K562 (cell line): ENCODE data around the gene POU1F1. TPM values are rescaled to one million over a fixed set of nuclear protein-coding genes. Genes with fewer than 3 reads are reported as not detected.

Experiments
- ATAC-seq: fragments of 200-7000 bp; cut with Tn5 transposase; 3 replicates; pipeline ENCODE4 v1.9.1; 2020; ENCODE audit warnings: moderate library complexity
- BruUV-seq: library from RNA; stranded (reverse); fragments of 400-500 nt; replicated peaks from 2 replicates; lab custom pipeline; 2021; lab: Mats Ljungman, UMichigan
- CTCF ChIA-PET: fragments of 300-600 bp; formaldehyde crosslinking; extraction: SDS; loops from one replicate; lab custom pipeline; 2021; ENCODE audit warnings: low intra/inter-chr PET ratio; lab: Yijun Ruan, JAX
- POLR2A ChIA-PET: fragments of 300-600, 350-650 bp; sonication (Branson Sonifier 250); formaldehyde crosslinking; extraction: SDS; loops from one replicate; lab custom pipeline; 2021; ENCODE audit warnings: antibody characterized with exemption, inconsistent platforms; lab: Yijun Ruan, JAX
- DNase-seq, 4 experiments: peaks; one replicate each; pipeline versions ENCODE4 v3.0.0 to v3.0.0-alpha.2; 2011 to 2018; ENCODE audit warnings: low spot score in 3 of 4, mixed read lengths in 3 of 4; ENCODE audit errors: extremely low read depth in 1 of 4
- FAIRE-seq: peaks from 2 replicates; lab custom pipeline; 2011; peaks lifted over from hg19 to GRCh38; lab: Jason Lieb, UNC
- H2AFZ ChIP-seq: 2 replicates; pipeline ENCODE4 v1.6.0; 2011; ENCODE audit warnings: low read depth, low read length, control low read depth, inconsistent platforms
- H3K27ac ChIP-seq: fragments of 200-600 bp; 3 replicates; pipeline ENCODE4 v1.8.0; 2011; ENCODE audit warnings: low read depth, mild to moderate bottlenecking, control low read depth, inconsistent platforms, low read length, moderate library complexity, mixed read lengths; ENCODE audit errors: extremely low read depth
- H3K27me3 ChIP-seq, 2 experiments: fragments of 300-600 bp in 1 of 2; 2 replicates in 1 of 2; 3 replicates in 1 of 2; pipeline versions ENCODE4 v1.6.0 to v1.8.0; 2011; ENCODE audit warnings: inconsistent platforms in 2 of 2, low read length in 2 of 2, mild to moderate bottlenecking in 1 of 2, mixed read lengths in 1 of 2, moderate library complexity in 1 of 2; ENCODE audit not compliant: control insufficient read depth in 2 of 2, insufficient read depth in 2 of 2
- H3K36me3 ChIP-seq: fragments of 300-600 bp; 3 replicates; pipeline ENCODE4 v1.8.0; 2011; ENCODE audit warnings: mild to moderate bottlenecking, low read length, inconsistent platforms; ENCODE audit not compliant: control insufficient read depth, insufficient read depth
- H3K4me1 ChIP-seq, 2 experiments: fragments of 200-600 bp in 1 of 2; replicated peaks in 1 of 2; 2 replicates in 1 of 2; 3 replicates in 1 of 2; pipeline versions ENCODE4 v1.5.1 to v1.8.0; 2011; ENCODE audit warnings: inconsistent platforms in 2 of 2, low read length in 2 of 2, mild to moderate bottlenecking in 1 of 2, mixed read lengths in 1 of 2, moderate library complexity in 1 of 2; ENCODE audit not compliant: control insufficient read depth in 2 of 2, insufficient read depth in 2 of 2
- H3K4me2 ChIP-seq: 2 replicates; pipeline ENCODE4 v1.6.1; 2011; ENCODE audit warnings: low read length, control low read depth, inconsistent platforms, mixed read lengths; ENCODE audit not compliant: insufficient read depth
- H3K4me3 ChIP-seq: fragments of 200-600 bp; sonication (generic), shearing (Covaris generic); 2 replicates; pipeline ENCODE4 v1.5.1; 2016; ENCODE audit warnings: control low read depth, inconsistent platforms
- H3K79me2 ChIP-seq: fragments of 200-600 bp; 3 replicates; pipeline ENCODE4 v1.8.0; 2011; ENCODE audit warnings: low read length, inconsistent platforms; ENCODE audit not compliant: control insufficient read depth, insufficient read depth
- H3K9ac ChIP-seq, 2 experiments: 2 replicates each; pipeline versions ENCODE4 v1.6.0 to v1.6.1; 2011; ENCODE audit warnings: low read depth in 2 of 2, low read length in 2 of 2, control low read depth in 1 of 2, inconsistent platforms in 1 of 2, mild to moderate bottlenecking in 1 of 2, mixed read lengths in 1 of 2; ENCODE audit not compliant: insufficient read depth in 1 of 2
- H3K9me1 ChIP-seq: one replicate; pipeline ENCODE4 v1.6.0; 2011; ENCODE audit warnings: inconsistent platforms, mild to moderate bottlenecking, low read length, moderate library complexity; ENCODE audit not compliant: control insufficient read depth, insufficient read depth
- H3K9me3 ChIP-seq: replicated peaks from 2 replicates; pipeline ENCODE4 v1.5.1; 2011; ENCODE audit warnings: low read depth, low read length, inconsistent platforms; ENCODE audit not compliant: control insufficient read depth, insufficient read depth
- H4K20me1 ChIP-seq: replicated peaks from 2 replicates; pipeline ENCODE4 v1.6.1; 2011; ENCODE audit warnings: low read length, inconsistent platforms, mixed read lengths; ENCODE audit not compliant: control insufficient read depth, insufficient read depth
- CBX5 ChIP-seq: IDR thresholded peaks from 2 replicates; pipeline ENCODE4 v1.6.1; 2014; ENCODE audit warnings: low read depth, borderline replicate concordance
- ETV6 ChIP-seq, 3 experiments: fragments of 150-350 bp in 1 of 3; sonication (generic) in 1 of 3; formaldehyde crosslinking in 1 of 3; IDR thresholded peaks; 2 replicates each; pipeline versions ENCODE4 v1.6.1 to v1.8.0; 2014 to 2022; ENCODE audit warnings: borderline replicate concordance in 2 of 3, low read depth in 2 of 3, antibody characterized with exemption in 1 of 3, low read length in 1 of 3, mild to moderate bottlenecking in 1 of 3, missing genetic modification reagents in 1 of 3
- GTF2B ChIP-seq: IDR thresholded peaks from 2 replicates; pipeline ENCODE4 v1.6.1; 2011; ENCODE audit not compliant: insufficient read length; ENCODE audit errors: extremely low read depth
- MAFK ChIP-seq: IDR thresholded peaks from 2 replicates; pipeline ENCODE4 v1.6.1; 2011; ENCODE audit warnings: low read length, improper control_type of control experiment
- NCOA1 ChIP-seq: fragments of 450-650 bp; IDR thresholded peaks from 2 replicates; pipeline ENCODE4 v1.6.1; 2016; ENCODE audit warnings: low read depth
- RBFOX2 ChIP-seq: fragments of 200-400 bp; formaldehyde crosslinking; IDR thresholded peaks from 2 replicates; pipeline ENCODE4 v1.6.1; 2017; ENCODE audit warnings: low read depth, mild to moderate bottlenecking, low read length, moderate library complexity
- TOE1 ChIP-seq, 2 experiments: fragments of 450-650 bp in 1 of 2; sonication (generic) in 1 of 2; formaldehyde crosslinking in 1 of 2; IDR thresholded peaks; 2 replicates each; pipeline versions ENCODE4 v1.7.1 to v1.8.0; 2016 to 2022; ENCODE audit warnings: borderline replicate concordance in 2 of 2, mild to moderate bottlenecking in 2 of 2, antibody characterized with exemption in 1 of 2, inconsistent platforms in 1 of 2, low read depth in 1 of 2, missing genetic modification reagents in 1 of 2, moderate library complexity in 1 of 2
- WGBS: fragments of 100-300 bp; shearing (Covaris generic); methylation state at CpG from one replicate; pipeline ENCODE4 v1.1.6; 2016; ENCODE audit warnings: low coverage, mixed read lengths; ENCODE audit not compliant: insufficient coverage; ENCODE audit errors: missing lambda C conversion rate; 5-methylcytosine and 5-hydroxymethylcytosine counted together
- in situ Hi-C: fragments of 300-500 bp; cut with MboI; formaldehyde crosslinking; loops from 4 replicates; pipeline ENCODE4 v1.15.0; 2018; ENCODE audit warnings: inconsistent platforms, mixed read lengths
- intact Hi-C: fragments of 100-400 bp; cut with micrococcal nuclease; formaldehyde crosslinking; loops from 2 replicates; pipeline ENCODE4 v1.14.2; 2022
- polyA plus RNA-seq, 8 experiments: library from polyadenylated mRNA; depleted of rRNA in 4 of 8; stranded (reverse) in 5 of 8; unstranded in 3 of 8; fragments of >200 nt; fragmentation: Nextera tagmentation in 2 of 8; fragmentation: Illumina TruSeq in 1 of 8; extraction: Ambion mirVana in 2 of 8; extraction: Trizol in 1 of 8; gene quantifications; 2 replicates each; pipeline versions ENCODE4 v1.2.1 to v1.2.3, GENCODE V29; 2011 to 2014; ENCODE audit warnings: inconsistent platforms in 1 of 8, missing spikeins in 1 of 8
- total RNA-seq, 7 experiments: library from RNA; depleted of rRNA in 6 of 7; stranded (reverse); fragments of >200 nt in 6 of 7; fragmentation: Illumina TruSeq in 2 of 7; extraction: Trizol in 2 of 7; gene quantifications; 2 replicates each; pipeline versions ENCODE4 v1.2.1 to v1.2.3, GENCODE V29; 2011 to 2021; ENCODE audit warnings: low replicate concordance in 1 of 7
- TF ChIP-seq, protein P1 (sequence below), 2 experiments: fragments of 450-650 bp; conservative IDR thresholded peaks; 2 replicates each; pipeline ENCODE4 v1.6.1; 2017; ENCODE audit warnings: mild to moderate bottlenecking in 2 of 2, moderate library complexity in 2 of 2
- TF ChIP-seq, protein P2 (sequence below): sonication (generic); formaldehyde crosslinking; IDR thresholded peaks from 2 replicates; pipeline ENCODE4 v1.8.1; 2022; ENCODE audit warnings: missing genetic modification reagents
- TF ChIP-seq, protein P3 (sequence below), 2 experiments: fragments of 450-650 bp in 1 of 2; IDR thresholded peaks; 2 replicates each; pipeline ENCODE4 v1.6.1; 2011 to 2017; ENCODE audit warnings: low read depth in 2 of 2, antibody characterized with exemption in 1 of 2, borderline replicate concordance in 1 of 2, low read length in 1 of 2, mild to moderate bottlenecking in 1 of 2, mixed read lengths in 1 of 2; ENCODE audit not compliant: control insufficient read depth in 1 of 2
- TF ChIP-seq, protein P4 (sequence below): fragments of 450-650 bp; formaldehyde crosslinking; IDR thresholded peaks from 2 replicates; pipeline ENCODE4 v1.4.0; 2022; ENCODE audit warnings: missing genetic modification characterization

Gene POU1F1
- total and polyA plus RNA-seq, 9 of the 15 experiments (the other 6 are each of a cell fraction or from before 2014, with no cell fraction given) = not detected

DNA sequence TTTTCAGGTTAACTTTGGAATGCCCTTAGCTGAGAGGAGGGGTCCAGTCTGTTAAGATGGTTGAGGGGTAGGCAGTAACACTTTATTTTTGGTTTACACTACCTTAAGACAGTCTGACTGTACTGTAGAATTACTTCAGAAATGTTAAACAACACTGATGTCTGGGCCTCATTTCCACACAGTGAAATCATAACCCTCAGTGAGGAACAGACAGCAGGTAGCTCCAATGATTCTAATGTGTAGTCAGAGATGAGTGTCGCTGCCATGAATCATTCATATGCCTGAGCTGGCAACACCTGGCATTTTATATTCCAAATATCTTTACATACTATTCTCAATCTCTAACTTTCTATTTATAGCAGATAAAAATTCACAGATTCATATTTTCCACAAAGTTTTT, 37.3 kb upstream of the POU1F1 start (continued):
- TF ChIP-seq, protein P1, sequence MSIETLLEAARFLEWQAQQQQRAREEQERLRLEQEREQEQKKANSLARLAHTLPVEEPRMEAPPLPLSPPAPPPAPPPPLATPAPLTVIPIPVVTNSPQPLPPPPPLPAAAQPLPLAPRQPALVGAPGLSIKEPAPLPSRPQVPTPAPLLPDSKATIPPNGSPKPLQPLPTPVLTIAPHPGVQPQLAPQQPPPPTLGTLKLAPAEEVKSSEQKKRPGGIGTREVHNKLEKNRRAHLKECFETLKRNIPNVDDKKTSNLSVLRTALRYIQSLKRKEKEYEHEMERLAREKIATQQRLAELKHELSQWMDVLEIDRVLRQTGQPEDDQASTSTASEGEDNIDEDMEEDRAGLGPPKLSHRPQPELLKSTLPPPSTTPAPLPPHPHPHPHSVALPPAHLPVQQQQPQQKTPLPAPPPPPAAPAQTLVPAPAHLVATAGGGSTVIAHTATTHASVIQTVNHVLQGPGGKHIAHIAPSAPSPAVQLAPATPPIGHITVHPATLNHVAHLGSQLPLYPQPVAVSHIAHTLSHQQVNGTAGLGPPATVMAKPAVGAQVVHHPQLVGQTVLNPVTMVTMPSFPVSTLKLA (conservative IDR thresholded peaks at IDR 0.05) = no peak
- TF ChIP-seq, protein P2, sequence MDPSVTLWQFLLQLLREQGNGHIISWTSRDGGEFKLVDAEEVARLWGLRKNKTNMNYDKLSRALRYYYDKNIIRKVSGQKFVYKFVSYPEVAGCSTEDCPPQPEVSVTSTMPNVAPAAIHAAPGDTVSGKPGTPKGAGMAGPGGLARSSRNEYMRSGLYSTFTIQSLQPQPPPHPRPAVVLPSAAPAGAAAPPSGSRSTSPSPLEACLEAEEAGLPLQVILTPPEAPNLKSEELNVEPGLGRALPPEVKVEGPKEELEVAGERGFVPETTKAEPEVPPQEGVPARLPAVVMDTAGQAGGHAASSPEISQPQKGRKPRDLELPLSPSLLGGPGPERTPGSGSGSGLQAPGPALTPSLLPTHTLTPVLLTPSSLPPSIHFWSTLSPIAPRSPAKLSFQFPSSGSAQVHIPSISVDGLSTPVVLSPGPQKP (CRISPR knock-in tag) = no peak
- TF ChIP-seq TOE1 (IDR thresholded peaks at IDR 0.05; ENCODE audit: borderline replicate concordance) = no peak
- no peak for TF ChIP-seq TOE1 (CRISPR knock-in tag; IDR thresholded peaks at IDR 0.05; ENCODE audit: borderline replicate concordance, low read depth)
- no peak for TF ChIP-seq NCOA1

DNA sequence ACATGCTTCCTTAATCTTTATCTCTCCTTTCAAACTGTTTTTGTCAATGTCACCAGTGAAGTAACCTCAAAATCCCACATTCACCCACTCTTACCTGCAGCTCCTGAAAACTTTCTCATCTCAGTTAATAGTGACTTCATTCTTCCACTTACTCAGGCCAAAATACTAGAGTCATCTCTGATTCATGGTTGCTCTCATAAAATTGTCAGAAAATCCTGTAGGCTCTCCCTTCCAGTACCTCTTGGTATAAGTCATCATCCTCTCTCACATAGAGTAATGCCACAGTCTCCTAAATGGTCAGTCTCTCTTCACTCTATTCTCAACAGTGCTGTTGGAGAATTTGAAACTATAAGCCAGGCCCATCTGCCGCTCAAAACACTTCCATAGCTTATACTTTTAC, 34.9 kb upstream of the POU1F1 start:
- FAIRE-seq = no peak
- no peaks in the 10 kb centered on the region for H4K20me1 ChIP-seq
- intact Hi-C loops = no loop called here
- H3K4me2 ChIP-seq = no peak overlapping the region
- H3K9me3 ChIP-seq = no peaks in the 10 kb centered on the region
- no peak for ATAC-seq
- no TSS peak for BruUV-seq
- no peaks in the 10 kb centered on the region for H3K79me2 ChIP-seq
- no peak overlapping the region for H3K27ac ChIP-seq
- WGBS = 0% methylated on average over 1 of the region's 1 CpG
- ChIA-PET CTCF (no interaction called here), POLR2A (no interaction called here)
- H2AFZ ChIP-seq = no peak overlapping the region
- in situ Hi-C loops = loop anchor here (25.0 kb wide), 1 partner anchor 701 kb away; no protein-coding TSS in a partner anchor
- no peaks in the 10 kb centered on the region for H3K27me3 ChIP-seq
- no peak for DNase-seq
- no peaks in the 10 kb centered on the region for H3K4me1 ChIP-seq
- H3K9me1 ChIP-seq = no peaks in the 10 kb centered on the region
- H3K36me3 ChIP-seq = no peaks in the 10 kb centered on the region
- H3K4me3 ChIP-seq = no peak overlapping the region
- no peak overlapping the region for H3K9ac ChIP-seq
- TF ChIP-seq MAFK = no peak
- no peak for TF ChIP-seq GTF2B
- TF ChIP-seq ETV6 (IDR thresholded peaks at IDR 0.05; ENCODE audit: borderline replicate concordance in 1 of 2, low read depth in 2 of 2, low read length in 1 of 2) = no peak
- no peak for TF ChIP-seq ETV6 (CRISPR knock-in tag; IDR thresholded peaks at IDR 0.05; ENCODE audit: borderline replicate concordance)
- no peak for TF ChIP-seq RBFOX2
- TF ChIP-seq, protein P3, sequence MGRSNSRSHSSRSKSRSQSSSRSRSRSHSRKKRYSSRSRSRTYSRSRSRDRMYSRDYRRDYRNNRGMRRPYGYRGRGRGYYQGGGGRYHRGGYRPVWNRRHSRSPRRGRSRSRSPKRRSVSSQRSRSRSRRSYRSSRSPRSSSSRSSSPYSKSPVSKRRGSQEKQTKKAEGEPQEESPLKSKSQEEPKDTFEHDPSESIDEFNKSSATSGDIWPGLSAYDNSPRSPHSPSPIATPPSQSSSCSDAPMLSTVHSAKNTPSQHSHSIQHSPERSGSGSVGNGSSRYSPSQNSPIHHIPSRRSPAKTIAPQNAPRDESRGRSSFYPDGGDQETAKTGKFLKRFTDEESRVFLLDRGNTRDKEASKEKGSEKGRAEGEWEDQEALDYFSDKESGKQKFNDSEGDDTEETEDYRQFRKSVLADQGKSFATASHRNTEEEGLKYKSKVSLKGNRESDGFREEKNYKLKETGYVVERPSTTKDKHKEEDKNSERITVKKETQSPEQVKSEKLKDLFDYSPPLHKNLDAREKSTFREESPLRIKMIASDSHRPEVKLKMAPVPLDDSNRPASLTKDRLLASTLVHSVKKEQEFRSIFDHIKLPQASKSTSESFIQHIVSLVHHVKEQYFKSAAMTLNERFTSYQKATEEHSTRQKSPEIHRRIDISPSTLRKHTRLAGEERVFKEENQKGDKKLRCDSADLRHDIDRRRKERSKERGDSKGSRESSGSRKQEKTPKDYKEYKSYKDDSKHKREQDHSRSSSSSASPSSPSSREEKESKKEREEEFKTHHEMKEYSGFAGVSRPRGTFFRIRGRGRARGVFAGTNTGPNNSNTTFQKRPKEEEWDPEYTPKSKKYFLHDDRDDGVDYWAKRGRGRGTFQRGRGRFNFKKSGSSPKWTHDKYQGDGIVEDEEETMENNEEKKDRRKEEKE (IDR thresholded peaks at IDR 0.05; ENCODE audit: borderline replicate concordance in 1 of 2, control insufficient read depth in 1 of 2, low read depth in 2 of 2, low read length in 1 of 2) = no peak
- TF ChIP-seq, protein P4, sequence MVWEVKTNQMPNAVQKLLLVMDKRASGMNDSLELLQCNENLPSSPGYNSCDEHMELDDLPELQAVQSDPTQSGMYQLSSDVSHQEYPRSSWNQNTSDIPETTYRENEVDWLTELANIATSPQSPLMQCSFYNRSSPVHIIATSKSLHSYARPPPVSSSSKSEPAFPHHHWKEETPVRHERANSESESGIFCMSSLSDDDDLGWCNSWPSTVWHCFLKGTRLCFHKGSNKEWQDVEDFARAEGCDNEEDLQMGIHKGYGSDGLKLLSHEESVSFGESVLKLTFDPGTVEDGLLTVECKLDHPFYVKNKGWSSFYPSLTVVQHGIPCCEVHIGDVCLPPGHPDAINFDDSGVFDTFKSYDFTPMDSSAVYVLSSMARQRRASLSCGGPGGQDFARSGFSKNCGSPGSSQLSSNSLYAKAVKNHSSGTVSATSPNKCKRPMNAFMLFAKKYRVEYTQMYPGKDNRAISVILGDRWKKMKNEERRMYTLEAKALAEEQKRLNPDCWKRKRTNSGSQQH = no peak
- TF ChIP-seq CBX5 = no peak
